Bronchial epithelial cell (primary cell): ENCODE measurements around the gene DAB2IP. TPM values are rescaled to one million over a fixed set of nuclear protein-coding genes. Genes with fewer than 3 reads are reported as not detected.
"Not testable (repeated sequence)": the region's sequence is repeated elsewhere in the genome, so short reads cannot be mapped to it uniquely, and the experiment has no call there.

ENCODE experiments used
- DNase-seq: peaks from one replicate; pipeline ENCODE4 v3.0.0-alpha.2; 2010; ENCODE audit warnings: low read depth
- FAIRE-seq: peaks from 2 replicates; lab custom pipeline; 2011; peaks lifted over from hg19 to GRCh38; lab: Jason Lieb, UNC
- H3K27me3 ChIP-seq: 2 replicates; pipeline ENCODE4 v1.5.1; 2011; ENCODE audit warnings: low read length; ENCODE audit not compliant: control insufficient read depth, insufficient read depth
- H3K36me3 ChIP-seq: 2 replicates; pipeline ENCODE4 v1.5.1; 2011; ENCODE audit warnings: low read length; ENCODE audit not compliant: control insufficient read depth, insufficient read depth
- H3K4me3 ChIP-seq: 2 replicates; pipeline ENCODE4 v1.5.1; 2011; ENCODE audit warnings: mild to moderate bottlenecking, low read depth, low read length, control low read depth
- CTCF ChIP-seq: IDR thresholded peaks from 2 replicates; pipeline ENCODE4 v1.5.1; 2011; ENCODE audit warnings: mild to moderate bottlenecking, moderate library complexity, low read length, control low read depth, inconsistent platforms; ENCODE audit not compliant: insufficient read depth, severe bottlenecking
- total RNA-seq: library from RNA; depleted of rRNA; stranded (reverse); fragments of >200 nt; gene quantifications from 2 replicates; pipeline ENCODE4 v1.2.1, GENCODE V29; 2014

DAB2IP gene
- total RNA-seq, 1 donor from 2014 or later = 8.4 TPM

GRCh38 chr9:121620777-121621449 is 30.5 kb upstream of the DAB2IP start:
- FAIRE-seq (no peak), DNase-seq (no peak)
- Histone ChIP-seq H3K27me3 (no peaks in the 10 kb centered on the region), H3K36me3 (no peaks in the 10 kb centered on the region), H3K4me3 (no peak overlapping the region)
- peak; percentile 54 for TF ChIP-seq CTCF

GRCh38 chr9:121622387-121623203 is 28.8 kb upstream of the DAB2IP start:
- no peaks in the 10 kb centered on the region for H3K27me3 ChIP-seq
- no peaks in the 10 kb centered on the region for H3K36me3 ChIP-seq
- H3K4me3 ChIP-seq = no peak overlapping the region
- DNase-seq (no peak), FAIRE-seq (no peak)
- no peak for TF ChIP-seq CTCF

- not testable (repeated sequence) for DNase-seq, H3K4me3 ChIP-seq, FAIRE-seq, H3K27me3 ChIP-seq, H3K36me3 ChIP-seq
Measured at GRCh38 chr9:121623430-121623829, 28.0 kb upstream of the DAB2IP start.

- H3K4me3 ChIP-seq = no peak overlapping the region
- H3K36me3 ChIP-seq = no peaks in the 10 kb centered on the region
- no peak for DNase-seq
- TF ChIP-seq CTCF = no peak
- FAIRE-seq = no peak
- no peaks in the 10 kb centered on the region for H3K27me3 ChIP-seq
Measured at GRCh38 chr9:121625590-121625989, 25.8 kb upstream of the DAB2IP start.

DNA sequence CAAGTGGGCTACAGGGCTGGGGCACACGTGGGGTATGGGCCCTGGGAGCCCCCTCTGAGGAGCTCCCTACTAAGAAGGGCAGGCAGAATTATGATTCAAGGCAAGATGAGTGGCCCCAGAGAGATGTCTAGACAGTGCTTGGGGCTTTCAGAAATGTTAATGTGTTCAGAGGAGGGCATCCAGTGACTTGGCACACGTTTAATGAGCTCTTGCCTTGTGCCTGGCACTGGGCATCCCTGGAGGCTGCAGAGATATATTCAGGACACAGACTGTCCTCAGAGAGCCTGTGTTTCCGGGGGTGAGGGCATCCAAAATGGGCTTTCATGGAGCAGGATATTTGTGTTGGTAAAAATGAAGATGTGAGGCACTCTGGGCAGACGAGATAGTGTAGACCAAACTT is 25.4 kb upstream of the DAB2IP start:
- DNase-seq (no peak), FAIRE-seq (no peak)
- no peak for TF ChIP-seq CTCF
- Histone ChIP-seq H3K36me3 (no peaks in the 10 kb centered on the region), H3K4me3 (no peak overlapping the region), H3K27me3 (no peaks in the 10 kb centered on the region)

- TF ChIP-seq CTCF = no peak
- FAIRE-seq = no peak
- DNase-seq = no peak
- Histone ChIP-seq H3K36me3 (no peaks in the 10 kb centered on the region), H3K27me3 (no peaks in the 10 kb centered on the region), H3K4me3 (no peak overlapping the region)
Measured at GRCh38 chr9:121627427-121627826, 24.0 kb upstream of the DAB2IP start.
